HG03521 (cell line): ENCODE measurements around the gene SFMBT1.

Experiments used
- ATAC-seq: cut with Tn5 transposase; IDR thresholded peaks from one replicate; pipeline ENCODE4 v1.9.1; 2021; ENCODE audit warnings: mild to moderate bottlenecking, moderate library complexity; ENCODE audit not compliant: unreplicated experiment

The SFMBT1 gene

DNA sequence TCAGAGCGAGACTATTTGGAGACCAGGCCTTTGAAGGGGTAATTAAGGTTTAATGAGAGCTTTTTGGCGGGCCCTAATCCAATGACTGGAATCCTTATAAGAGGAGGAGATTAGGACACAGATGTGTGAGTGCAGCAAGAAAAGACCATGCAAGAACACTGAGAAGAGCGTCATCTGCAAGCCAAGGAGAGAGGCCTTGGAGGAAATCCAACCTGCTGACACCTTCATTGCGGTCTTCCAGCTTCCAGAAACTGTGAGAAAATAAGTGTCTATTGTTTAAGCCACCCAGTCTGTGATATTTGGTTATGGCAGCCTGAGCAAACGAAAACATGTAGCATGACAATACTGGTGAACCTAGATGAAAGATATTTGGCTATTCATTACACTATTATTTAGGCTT lies 188.0 kb downstream of the SFMBT1 start:
- ATAC-seq: no peak

DNA sequence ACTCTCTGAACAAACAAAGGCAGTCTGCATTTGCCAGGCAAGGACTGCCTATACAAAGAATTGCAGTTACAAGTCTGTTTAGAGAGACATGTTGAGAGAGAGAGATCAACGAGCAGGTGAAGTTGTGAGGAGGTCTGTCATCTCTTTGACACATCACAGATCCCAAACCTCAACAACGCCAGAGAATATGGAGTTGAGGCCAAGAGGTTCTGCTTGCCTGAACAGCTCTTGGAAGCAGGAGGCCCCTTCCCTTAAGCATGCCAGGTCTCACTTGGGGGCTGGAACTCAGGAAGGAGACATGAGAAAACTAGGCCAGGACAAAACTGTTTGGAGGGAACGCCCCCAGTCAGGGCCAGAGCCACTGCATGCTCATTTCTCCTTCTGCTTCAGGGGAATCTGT lies 188.7 kb downstream of the SFMBT1 start:
- no peak for ATAC-seq

DNA sequence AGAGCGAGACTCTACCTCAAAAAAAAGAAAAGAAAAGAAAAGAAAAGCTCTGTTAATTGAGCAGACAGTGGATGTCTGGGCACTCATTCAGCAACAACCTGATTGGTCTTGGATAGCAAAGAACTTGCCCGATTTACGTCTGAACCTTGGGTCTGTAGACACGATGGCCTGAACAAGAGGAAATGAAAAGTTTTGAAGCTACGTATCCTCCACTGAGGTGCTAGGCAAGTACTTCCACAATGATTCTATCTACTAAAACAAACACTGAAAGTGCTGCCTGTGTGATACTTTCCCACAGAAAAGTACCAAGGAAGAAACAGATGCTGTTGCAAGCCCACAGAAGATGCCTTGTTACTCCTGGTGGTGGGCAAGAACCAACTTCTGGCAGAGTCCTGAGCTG lies 189.2 kb downstream of the SFMBT1 start:
- no peak for ATAC-seq

DNA sequence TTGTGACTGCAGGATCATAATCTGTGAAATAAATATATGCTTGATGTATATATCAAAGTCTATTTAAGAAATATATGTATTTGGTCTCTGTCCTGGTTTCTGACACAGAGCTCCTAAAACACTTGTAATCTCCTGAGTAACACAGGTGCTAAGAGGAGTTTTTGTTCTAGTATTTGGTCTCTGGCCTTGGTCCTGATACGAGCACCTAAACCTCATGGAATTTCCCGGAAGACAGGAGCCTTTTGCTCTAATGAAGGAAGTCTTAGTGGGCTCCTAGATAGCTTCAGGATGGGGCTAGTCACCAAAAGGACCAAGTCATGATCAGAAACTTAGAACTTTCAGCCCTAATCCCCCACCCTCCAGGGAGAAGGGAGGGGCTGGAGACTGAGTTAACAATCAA lies 191.9 kb downstream of the SFMBT1 start:
- no peak for ATAC-seq
